GM19324 (cell line): ENCODE results near the gene ALG5.

ENCODE experiments used
- ATAC-seq: cut with Tn5 transposase; IDR thresholded peaks from one replicate; pipeline ENCODE4 v1.9.1; 2021; ENCODE audit warnings: mild to moderate bottlenecking, moderate library complexity; ENCODE audit not compliant: unreplicated experiment, low FRiP score

Gene ALG5

DNA sequence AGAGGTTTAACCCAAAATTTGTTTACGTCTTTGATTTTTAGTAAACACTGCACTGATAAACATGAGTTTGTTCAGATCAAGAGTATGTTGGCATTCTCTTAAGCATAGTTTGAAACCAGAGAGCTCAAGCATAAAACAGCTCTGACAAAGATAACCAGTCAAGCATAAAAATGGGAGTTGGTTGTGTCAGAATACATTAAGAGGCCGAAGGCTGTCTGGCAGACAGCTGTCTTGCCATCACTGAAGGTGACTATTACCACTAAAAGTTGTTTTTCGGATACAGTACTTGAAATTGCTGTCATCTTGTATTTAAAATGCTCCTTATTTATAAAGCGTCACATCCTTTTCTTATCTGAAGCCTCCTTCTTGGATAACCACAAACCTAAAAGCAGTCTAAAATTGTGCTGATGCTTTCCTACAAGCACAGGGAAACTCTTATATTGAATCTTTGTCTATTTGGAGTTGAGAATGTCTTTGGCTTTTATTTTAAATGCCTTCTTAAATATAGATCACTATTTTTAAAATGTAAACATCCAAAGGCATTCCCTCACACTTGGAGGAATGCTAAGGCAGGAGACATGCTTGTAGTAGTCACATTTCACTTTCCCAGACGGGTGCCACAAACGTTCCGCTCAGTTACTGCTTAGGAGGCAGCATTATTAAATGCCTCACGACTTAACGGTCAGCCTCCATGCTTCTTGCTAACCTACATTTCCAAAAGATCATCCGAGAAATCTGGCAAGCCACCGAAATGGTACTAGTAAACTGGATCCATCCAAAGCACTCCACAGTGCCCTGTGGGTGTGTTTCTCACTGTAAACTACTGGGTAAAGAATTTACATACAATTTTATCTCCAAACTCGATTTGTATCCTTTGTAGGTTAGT, 80.7 kb downstream of the ALG5 start:
- no peak for ATAC-seq

DNA sequence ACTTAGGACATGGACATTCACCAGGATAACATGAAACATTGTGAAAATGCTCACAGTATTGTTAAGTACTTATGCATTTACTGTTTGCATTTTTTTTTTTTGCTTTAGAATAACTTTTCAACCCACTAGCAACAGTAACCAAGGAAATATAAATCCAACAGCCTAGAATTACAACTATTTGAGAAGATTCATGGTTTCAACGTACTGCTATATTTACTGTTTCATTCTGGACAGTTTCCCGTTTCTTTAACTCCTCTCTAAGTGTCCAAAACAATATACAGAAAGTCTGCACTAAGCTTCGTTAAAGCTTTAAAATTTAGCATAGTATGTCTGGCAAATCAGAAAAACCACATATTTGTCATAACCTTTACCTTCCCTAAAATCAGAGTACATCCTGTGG, 81.8 kb downstream of the ALG5 start:
- no peak for ATAC-seq

DNA sequence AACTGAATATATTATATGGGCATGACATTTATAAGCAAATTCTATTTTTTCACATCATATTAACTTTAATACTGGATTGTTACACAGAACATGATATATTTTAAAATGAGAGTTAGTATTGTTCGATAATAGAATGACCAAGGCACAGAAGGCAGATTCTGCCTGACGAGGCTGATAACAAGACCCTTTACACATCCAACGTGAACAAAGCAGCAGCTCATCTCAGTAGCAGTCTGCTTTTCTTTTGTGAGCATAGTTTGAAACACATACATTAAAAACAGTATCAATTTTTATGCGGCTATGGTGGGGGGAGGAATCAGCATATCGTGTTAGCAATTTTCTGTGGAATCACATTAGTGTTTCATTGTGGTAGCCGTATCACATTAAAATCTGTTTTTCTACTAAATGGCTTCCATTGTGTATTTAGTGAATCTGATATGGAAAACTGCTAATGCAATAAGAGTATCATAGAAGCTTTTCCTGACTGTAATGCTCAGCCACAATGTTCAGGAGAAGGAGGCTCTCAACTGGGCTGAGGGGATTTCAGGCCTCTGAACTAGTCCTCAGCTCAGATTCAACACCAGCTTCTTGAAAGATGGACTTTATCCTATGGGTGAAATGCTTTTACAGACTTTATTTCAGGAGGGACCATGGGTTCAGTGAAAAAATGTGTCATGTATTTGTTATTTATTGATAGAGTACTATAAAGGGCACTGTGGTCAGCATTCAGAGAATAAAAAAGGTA, 83.1 kb downstream of the ALG5 start:
- no peak for ATAC-seq

DNA sequence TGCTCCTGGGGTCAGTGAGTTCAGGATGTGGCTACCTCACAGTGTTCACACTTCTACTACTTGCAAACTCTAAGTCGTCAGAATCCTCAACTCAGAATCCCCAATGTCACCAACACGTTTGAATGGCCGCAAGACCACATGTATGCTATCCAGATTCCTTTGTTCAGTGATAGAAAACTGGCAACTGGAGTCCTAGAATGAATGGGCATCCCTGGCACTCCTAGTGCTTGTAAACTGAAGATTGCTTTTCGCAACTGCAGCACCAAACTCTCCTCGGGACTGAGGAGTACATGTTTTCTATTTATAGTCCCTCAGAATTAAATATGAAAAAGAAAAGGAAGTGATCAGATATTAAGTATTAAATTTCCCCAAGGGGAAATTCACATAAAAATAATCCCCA, 84.0 kb downstream of the ALG5 start:
- ATAC-seq, result no peak

DNA sequence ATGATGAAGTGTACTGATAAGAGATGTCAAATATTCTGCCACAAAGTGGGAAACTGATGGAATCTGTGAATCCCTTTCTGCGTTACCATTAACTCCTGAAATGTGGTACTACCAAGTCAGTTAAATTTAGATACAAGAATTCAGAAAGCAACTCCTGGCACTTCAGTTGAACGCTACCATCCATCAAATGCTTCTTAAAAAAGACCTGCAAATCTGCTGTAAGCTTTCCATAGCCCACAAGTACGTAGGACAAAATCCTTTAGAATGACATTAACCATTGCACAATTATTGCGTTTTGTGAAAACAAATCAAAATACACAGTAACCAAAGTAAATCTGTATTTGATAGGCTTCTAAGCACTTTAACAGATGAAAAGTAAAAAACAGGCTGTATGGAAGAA, 84.5 kb downstream of the ALG5 start:
- ATAC-seq, result no peak

DNA sequence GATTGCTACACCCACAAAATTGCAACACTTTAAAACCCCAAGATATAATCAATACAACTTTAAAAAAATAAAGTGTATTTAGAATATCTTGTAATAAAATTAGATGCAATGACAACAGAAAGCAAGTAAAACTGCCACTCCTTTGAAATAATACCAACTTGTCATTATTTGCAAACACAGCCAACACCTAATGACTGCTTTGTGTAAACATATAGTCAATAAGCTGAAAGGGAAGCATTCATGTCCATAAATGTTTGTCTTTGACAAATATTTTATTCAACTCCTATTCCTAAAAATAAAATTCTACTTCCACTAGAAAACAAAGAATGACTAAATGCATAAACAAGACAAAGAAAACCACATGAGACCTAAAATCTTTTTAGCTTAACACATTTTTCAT, 85.7 kb downstream of the ALG5 start:
- ATAC-seq, result no peak

DNA sequence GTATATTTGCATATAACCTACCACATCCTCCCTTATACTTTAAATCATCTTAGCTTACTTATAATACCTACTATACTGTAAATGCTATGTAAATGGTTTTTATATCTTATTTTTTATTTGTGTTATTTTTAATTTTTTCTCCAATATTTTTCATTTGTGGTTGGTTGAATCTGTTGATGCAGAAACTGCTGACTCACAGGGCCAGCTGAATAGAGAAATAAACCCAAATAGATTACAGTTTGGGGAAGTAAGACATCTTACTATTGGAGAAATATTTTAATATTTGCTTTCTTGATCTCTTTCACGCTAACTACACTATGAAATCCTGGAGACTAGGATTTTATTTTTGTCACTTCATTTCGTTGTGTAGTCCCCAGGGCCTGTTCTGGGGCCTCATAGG, 86.2 kb downstream of the ALG5 start:
- ATAC-seq, result no peak

DNA sequence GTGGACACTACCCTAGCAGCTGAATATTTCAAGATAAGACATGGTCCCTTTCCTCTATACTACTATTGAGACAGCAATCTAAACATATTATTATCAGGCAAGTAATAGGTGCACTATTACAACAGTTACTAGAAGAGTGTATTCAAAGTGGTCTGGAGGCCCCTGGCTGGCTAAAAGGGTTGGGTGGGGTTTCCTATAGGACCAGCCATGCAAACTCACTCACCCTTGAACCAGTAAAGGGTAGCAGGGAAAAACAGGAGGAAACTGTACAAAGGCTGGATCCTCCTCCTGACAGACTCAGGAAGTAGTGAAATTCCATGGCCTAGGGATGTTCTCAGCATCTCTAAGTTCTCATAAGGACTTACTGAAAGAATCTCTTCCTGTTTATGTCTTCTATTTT, 86.8 kb downstream of the ALG5 start:
- no peak for ATAC-seq

DNA sequence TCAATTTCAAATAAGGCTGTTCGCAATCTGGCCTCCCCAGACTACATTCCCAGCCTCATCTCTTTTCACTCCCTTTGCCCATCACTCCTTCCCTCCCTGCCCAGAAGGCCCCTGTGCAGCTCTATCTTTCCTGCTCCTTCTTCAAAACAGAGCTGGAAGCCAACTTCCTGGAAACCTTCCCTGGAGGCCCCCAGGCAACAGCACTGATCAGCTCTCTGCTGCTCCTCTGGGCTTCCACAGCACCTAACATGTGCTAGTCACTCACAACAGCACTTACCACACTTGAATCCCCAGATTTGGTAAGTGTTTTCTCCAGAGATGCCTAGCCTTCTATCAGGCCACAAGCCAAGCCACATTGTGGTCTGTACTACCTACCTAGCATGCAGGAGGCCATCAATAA, 88.6 kb downstream of the ALG5 start:
- ATAC-seq, result no peak

DNA sequence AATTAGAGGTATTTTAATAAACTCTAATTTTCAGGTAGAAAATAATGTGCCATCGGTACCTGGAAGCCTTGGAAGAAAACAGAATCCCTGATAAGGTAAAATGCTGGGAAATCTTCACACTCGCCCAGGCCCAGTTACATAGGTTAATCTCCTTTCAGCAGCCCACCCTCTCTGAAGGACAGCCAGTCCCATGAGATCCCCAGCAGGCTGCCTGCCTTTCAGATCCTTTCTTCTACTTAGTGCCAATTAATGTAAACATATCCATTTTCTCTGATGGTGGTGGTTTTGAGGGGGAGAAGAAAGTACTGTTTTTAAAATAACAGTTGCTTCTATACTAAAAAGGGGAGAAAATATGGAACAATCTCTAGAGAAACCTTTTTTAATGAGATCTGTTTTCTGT, 91.3 kb downstream of the ALG5 start:
- no peak for ATAC-seq

DNA sequence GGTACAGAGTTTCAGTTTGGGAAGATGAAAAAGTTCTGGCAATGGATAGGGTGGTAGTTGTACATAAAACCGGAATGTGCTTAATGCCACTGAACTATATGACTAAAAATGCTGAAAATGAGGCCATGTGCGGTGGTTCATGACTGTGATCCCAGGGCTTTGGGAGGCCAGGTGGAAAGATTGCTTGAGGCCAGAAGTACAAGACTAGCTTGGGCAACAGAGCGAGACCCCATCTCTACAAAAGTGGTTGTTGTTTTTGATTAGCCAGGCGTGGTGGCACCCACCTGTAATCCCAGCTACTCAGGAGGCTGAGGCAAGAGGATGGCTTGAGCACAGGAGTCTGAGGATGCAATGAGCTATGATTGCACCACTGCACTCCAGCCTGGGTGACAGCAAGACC, 91.9 kb downstream of the ALG5 start:
- ATAC-seq, result no peak

DNA sequence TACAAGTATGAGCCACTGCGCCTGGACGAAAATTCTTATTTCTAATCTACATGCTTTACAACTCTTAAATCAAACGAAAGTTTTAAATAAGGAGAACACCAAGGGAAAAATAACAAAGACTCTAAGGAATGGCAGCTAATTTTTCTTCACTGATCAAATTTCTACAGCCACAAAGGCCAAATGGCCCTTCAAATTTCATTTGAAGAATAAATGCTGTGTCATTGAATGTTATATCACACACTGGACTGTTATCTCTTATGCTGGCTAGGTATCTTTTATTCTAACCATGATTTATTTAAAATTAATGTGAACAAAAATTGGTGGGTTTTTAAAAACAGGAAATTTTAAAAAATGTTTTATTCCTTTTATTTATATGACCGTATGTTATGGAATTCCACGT, 93.2 kb downstream of the ALG5 start:
- ATAC-seq, result no peak

DNA sequence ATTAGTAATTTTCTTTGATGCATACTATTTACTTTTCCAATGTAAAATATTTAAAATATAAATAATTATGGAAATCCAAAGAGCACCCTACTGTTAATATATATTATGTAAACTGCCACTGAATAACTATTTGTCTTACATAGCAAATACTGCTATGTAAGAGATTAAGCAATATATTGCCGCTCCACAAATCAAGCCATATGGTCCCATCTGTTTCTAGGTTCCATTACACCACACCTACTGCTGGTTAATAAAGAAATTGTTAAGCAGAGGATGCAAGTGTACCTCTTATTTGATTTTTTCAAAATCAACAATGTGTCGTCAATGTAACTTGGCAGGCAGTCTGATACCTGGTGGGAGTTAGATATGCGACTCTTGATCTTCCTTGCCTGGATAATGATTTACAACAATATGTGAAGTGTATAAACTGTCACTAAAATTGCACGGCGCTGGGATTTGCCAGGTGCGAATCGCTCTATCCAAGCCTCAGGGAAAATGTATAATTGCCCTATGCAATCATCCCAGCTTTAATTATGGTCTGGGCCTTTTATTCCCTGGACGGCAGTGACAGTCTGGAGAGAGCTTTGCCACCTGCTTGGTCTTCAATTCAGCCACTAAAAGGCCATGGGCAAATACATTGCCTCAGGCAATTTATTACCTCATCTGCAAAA, 95.1 kb downstream of the ALG5 start:
- ATAC-seq, result no peak
